OCI-LY3 (cell line): Measurements from ENCODE around the gene TAF8.

Experiments used
- EZH2phosphoT487 ChIP-seq: fragments of 200-600 bp; shearing (Covaris generic); IDR thresholded peaks from 2 replicates; pipeline ENCODE4 v1.6.1; 2018; ENCODE audit warnings: antibody characterized with exemption, mixed run types, low read depth
- TF ChIP-seq, protein P1 (sequence below): fragments of 200-600, 300-600 bp; sonication (generic); IDR thresholded peaks from 2 replicates; pipeline ENCODE4 v1.5.1; 2014; ENCODE audit warnings: antibody characterized with exemption, low read length, low read depth

DNA sequence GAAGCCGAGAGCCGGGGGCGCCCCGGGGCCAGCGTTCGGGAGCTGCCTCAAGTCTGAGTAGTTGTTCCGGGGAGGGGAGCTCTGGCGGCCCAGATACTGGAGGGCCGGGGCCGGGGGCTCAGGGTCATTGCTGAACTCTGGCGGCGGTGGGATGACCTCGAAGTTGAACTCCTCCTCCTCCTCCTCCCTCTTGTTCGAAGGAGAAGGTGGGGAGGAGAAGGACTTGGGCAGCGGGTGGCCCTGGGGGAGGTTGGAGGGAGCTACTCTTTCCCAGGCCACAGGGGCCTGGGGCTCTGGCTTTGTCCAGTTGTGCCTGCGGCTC lies 54.4 kb downstream of the TAF8 start:
- TF ChIP-seq, protein P1, sequence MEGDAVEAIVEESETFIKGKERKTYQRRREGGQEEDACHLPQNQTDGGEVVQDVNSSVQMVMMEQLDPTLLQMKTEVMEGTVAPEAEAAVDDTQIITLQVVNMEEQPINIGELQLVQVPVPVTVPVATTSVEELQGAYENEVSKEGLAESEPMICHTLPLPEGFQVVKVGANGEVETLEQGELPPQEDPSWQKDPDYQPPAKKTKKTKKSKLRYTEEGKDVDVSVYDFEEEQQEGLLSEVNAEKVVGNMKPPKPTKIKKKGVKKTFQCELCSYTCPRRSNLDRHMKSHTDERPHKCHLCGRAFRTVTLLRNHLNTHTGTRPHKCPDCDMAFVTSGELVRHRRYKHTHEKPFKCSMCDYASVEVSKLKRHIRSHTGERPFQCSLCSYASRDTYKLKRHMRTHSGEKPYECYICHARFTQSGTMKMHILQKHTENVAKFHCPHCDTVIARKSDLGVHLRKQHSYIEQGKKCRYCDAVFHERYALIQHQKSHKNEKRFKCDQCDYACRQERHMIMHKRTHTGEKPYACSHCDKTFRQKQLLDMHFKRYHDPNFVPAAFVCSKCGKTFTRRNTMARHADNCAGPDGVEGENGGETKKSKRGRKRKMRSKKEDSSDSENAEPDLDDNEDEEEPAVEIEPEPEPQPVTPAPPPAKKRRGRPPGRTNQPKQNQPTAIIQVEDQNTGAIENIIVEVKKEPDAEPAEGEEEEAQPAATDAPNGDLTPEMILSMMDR: no peak
- TF ChIP-seq EZH2phosphoT487: no peak
